Osteoblast (primary cell): ENCODE data around the gene FBRS. TPM values are rescaled to one million over a fixed set of nuclear protein-coding genes. Genes with fewer than 3 reads are reported as not detected.

Experiments used
- DNase-seq: peaks from one replicate; pipeline ENCODE4 v3.0.0; 2011; ENCODE audit warnings: low spot score, mixed read lengths; ENCODE audit not compliant: insufficient read length; ENCODE audit errors: missing footprints
- H2AFZ ChIP-seq: 2 replicates; pipeline ENCODE4 v1.6.0; 2011; ENCODE audit warnings: mild to moderate bottlenecking, low read length
- H3K27ac ChIP-seq: 2 replicates; pipeline ENCODE4 v1.5.1; 2011; ENCODE audit warnings: mild to moderate bottlenecking, low read depth, low read length, moderate library complexity
- H3K27me3 ChIP-seq: 2 replicates; pipeline ENCODE4 v1.6.0; 2012; ENCODE audit warnings: mild to moderate bottlenecking, control low read depth, inconsistent platforms, low read length, moderate library complexity; ENCODE audit not compliant: insufficient read depth
- H3K36me3 ChIP-seq: 2 replicates; pipeline ENCODE4 v1.5.1; 2011; ENCODE audit warnings: mild to moderate bottlenecking, low read length, control low read depth, moderate library complexity; ENCODE audit not compliant: insufficient read depth
- H3K4me1 ChIP-seq: 2 replicates; pipeline ENCODE4 v1.5.1; 2011; ENCODE audit warnings: mild to moderate bottlenecking, low read length, control low read depth, moderate library complexity; ENCODE audit not compliant: insufficient read depth
- H3K4me2 ChIP-seq: 2 replicates; pipeline ENCODE4 v1.6.0; 2011; ENCODE audit warnings: mild to moderate bottlenecking, low read length; ENCODE audit not compliant: insufficient read depth
- H3K4me3 ChIP-seq: fragments of 200-600 bp; sonication (generic); 3 replicates; pipeline ENCODE4 v1.5.1; 2012; ENCODE audit warnings: mild to moderate bottlenecking, low read length, inconsistent platforms; ENCODE audit not compliant: insufficient read depth
- H3K79me2 ChIP-seq: 2 replicates; pipeline ENCODE4 v1.6.0; 2012; ENCODE audit warnings: mild to moderate bottlenecking, low read length, control low read depth, inconsistent platforms; ENCODE audit not compliant: insufficient read depth
- H3K9me3 ChIP-seq: 2 replicates; pipeline ENCODE4 v1.5.1; 2011; ENCODE audit warnings: low read depth, low read length, control low read depth
- H4K20me1 ChIP-seq: 2 replicates; pipeline ENCODE4 v1.6.0; 2012; ENCODE audit warnings: mild to moderate bottlenecking, low read length, control low read depth; ENCODE audit not compliant: insufficient read depth
- total RNA-seq: library from RNA; depleted of rRNA; stranded (reverse); fragments of >200 nt; gene quantifications from 2 replicates; pipeline ENCODE4 v1.2.3, GENCODE V29; 2012
- TF ChIP-seq, protein P1 (sequence below): IDR thresholded peaks from 2 replicates; pipeline ENCODE4 v1.5.1; 2011; ENCODE audit warnings: mild to moderate bottlenecking, low read depth, low read length, moderate library complexity; ENCODE audit errors: extremely low read depth

FBRS gene
- total RNA-seq, 1 donor = 30.8 TPM

- TF ChIP-seq, protein P1, sequence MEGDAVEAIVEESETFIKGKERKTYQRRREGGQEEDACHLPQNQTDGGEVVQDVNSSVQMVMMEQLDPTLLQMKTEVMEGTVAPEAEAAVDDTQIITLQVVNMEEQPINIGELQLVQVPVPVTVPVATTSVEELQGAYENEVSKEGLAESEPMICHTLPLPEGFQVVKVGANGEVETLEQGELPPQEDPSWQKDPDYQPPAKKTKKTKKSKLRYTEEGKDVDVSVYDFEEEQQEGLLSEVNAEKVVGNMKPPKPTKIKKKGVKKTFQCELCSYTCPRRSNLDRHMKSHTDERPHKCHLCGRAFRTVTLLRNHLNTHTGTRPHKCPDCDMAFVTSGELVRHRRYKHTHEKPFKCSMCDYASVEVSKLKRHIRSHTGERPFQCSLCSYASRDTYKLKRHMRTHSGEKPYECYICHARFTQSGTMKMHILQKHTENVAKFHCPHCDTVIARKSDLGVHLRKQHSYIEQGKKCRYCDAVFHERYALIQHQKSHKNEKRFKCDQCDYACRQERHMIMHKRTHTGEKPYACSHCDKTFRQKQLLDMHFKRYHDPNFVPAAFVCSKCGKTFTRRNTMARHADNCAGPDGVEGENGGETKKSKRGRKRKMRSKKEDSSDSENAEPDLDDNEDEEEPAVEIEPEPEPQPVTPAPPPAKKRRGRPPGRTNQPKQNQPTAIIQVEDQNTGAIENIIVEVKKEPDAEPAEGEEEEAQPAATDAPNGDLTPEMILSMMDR = no peak
- Histone ChIP-seq H3K4me2 (no peak overlapping the region), H4K20me1 (no peaks in the 10 kb centered on the region), H3K4me3 (no peak overlapping the region), H2AFZ (peak overlapping the region; percentile 41), H3K27me3 (no peaks in the 10 kb centered on the region), H3K79me2 (no peaks in the 10 kb centered on the region), H3K4me1 (no peaks in the 10 kb centered on the region), H3K36me3 (no peaks in the 10 kb centered on the region), H3K27ac (no peak overlapping the region), H3K9me3 (no peaks in the 10 kb centered on the region)
- no peak for DNase-seq
Measured at GRCh38 chr16:30677931-30678585, 19.8 kb downstream of the FBRS start.

GRCh38 chr16:30678586-30678970, 20.3 kb downstream of the FBRS start:
- Histone ChIP-seq H3K4me1 (no peaks in the 10 kb centered on the region), H3K4me3 (no peak overlapping the region), H3K9me3 (no peaks in the 10 kb centered on the region), H3K79me2 (no peaks in the 10 kb centered on the region), H3K4me2 (no peak overlapping the region), H3K27me3 (no peaks in the 10 kb centered on the region), H3K36me3 (no peaks in the 10 kb centered on the region), H4K20me1 (no peaks in the 10 kb centered on the region), H3K27ac (no peak overlapping the region), H2AFZ (peak overlapping the region; percentile 41)
- TF ChIP-seq, protein P1 = no peak
- peak; percentile 26 for DNase-seq

DNA sequence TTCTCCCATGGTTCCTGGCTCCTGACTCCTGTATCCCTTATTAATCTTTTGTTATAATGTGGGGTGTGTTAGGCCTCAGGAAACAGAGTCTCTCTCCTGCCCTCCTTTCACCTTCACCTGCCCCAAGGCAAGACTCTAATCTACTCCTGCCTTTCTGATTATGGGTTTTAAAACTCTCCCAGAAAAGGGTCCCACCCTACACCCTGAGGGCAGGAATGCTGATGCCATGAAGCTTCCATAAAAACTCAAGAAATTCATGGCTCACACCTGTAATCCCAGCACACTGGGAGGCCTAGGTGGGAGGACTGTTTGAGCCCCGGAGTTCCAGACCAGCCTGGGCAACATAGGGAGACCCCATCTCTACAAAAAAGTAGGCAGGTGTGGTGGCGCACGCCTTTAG, 22.1 kb downstream of the FBRS start:
- Histone ChIP-seq H3K9me3 (no peaks in the 10 kb centered on the region), H3K27me3 (no peaks in the 10 kb centered on the region), H3K79me2 (no peaks in the 10 kb centered on the region), H3K4me2 (no peak overlapping the region), H3K4me3 (no peak overlapping the region), H2AFZ (no peak overlapping the region), H4K20me1 (no peaks in the 10 kb centered on the region), H3K27ac (no peak overlapping the region), H3K36me3 (no peaks in the 10 kb centered on the region), H3K4me1 (no peaks in the 10 kb centered on the region)
- TF ChIP-seq, protein P1 = no peak
- DNase-seq = no peak

- H3K27ac ChIP-seq = no peak overlapping the region
- no peaks in the 10 kb centered on the region for H4K20me1 ChIP-seq
- H3K36me3 ChIP-seq = no peaks in the 10 kb centered on the region
- no peaks in the 10 kb centered on the region for H3K9me3 ChIP-seq
- H3K27me3 ChIP-seq = no peaks in the 10 kb centered on the region
- no peak for DNase-seq
- TF ChIP-seq, protein P1 = no peak
- no peaks in the 10 kb centered on the region for H3K4me1 ChIP-seq
- no peak overlapping the region for H3K4me3 ChIP-seq
- peak overlapping the region; percentile 10 for H2AFZ ChIP-seq
- no peak overlapping the region for H3K4me2 ChIP-seq
- no peaks in the 10 kb centered on the region for H3K79me2 ChIP-seq
Measured at GRCh38 chr16:30688701-30689100, 30.5 kb downstream of the FBRS start.
